Activated effector memory CD4-positive, alpha-beta T cell treated with Interleukin-2 at 50 U/mL for 16 hours (primary cell): ENCODE measurements around the gene GABRR3.

Experiments used
- DNase-seq: peaks from one replicate; pipeline ENCODE4 v3.0.0-alpha.2; 2020

The GABRR3 gene

DNA sequence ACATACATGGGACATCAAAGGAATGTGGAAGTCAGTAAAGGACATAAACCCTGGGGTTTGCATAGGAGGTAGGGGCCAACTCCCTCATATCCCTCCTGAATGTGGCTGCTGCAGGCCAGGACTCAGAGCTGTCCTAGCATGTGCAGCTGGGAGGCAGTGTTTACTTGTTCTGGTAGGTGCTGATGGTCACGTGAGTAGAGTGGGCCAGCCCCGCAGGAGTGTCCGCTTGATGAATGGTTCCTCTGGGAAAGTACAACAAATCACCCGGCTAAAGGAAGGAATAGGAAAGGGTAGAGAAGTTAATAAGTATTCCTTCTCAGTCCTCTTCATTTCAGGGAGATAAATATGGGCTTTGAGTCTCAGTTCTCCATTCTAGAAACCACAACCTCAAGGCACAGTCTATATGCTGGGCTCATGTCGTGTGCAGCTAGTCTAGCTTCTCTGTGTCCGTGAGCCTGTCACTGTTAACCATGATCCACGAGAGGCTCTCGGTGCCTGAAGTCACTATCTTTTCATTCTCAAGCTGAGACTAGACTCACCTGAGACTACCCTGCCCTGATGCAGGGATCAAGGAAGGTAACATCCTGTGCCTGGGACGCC is 80.8 kb downstream of the GABRR3 start:
- no peak for DNase-seq

DNA sequence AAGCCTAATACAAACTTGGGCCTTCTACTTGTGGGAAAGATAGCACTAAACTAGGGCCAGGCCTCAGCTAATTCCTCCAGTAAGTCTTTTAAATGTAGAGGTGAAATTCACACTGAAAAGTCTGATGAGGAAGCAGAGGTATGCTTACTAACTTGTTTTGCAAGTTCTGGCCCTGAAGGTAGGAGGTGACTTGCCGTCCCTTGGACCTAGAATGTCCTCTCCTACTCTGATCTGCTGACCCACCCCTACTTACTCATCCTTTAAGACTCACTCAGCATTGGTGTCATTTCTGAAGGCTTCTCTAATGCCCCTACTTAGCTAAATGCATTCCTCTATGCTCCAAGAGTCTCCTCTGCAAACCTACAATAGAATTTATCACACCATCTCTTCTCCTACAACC is 82.2 kb downstream of the GABRR3 start:
- DNase-seq = no peak

DNA sequence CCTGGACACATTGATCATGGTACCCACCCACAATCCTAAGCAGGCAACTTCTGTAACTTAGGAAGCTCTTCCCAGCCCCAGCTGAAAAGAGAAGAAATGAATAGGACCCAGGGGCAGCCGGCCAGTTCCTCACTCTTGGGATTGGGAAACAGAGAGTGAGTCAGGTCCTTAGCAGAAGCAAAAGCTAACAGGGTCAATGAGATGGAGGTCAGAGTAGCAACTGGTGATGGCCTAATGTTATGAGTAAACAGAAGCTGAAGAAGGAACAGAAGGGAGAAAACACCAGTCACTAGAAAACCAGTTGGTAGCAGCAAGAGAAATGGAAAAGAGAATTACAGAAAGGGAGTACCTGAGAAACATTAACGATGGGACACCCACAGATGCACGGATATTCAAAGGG is 82.8 kb downstream of the GABRR3 start:
- no peak for DNase-seq

DNA sequence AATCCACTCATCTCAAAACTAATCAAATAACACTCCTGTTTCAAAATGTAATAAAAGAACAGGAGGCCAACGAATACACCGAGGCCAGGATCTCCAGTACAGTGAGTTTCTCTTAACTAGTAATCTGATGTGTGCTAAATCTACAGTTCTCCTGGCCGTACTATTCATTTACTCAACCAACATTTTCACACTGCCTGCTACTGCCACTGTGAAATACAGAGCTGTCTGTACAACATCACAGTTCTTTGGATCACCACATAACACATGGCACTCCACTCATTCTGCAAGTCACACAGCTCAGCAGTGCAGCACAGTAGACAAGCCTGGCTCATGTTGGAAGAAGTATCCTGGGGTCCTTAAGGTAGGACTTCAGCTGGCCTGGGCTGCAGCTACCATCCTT is 84.8 kb downstream of the GABRR3 start:
- no peak for DNase-seq

DNA sequence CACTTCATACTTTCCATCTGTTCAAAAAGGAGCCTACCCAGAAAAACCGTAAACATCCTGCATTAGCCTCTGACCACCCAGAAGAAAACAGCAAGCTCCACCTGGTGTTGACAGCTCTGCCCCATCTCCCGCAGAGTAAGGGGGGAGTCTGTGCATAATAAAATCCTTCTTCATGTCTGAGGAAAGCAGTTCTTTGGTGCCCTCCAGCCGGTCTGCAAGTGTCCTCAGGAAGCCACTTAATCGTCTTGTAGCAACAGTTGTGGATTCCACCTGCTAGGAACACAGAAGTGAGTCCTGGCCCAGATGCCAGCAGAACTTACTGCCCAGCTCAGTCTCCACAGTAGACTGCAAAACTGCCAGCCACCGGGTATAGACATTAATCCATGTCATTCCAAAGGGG is 85.4 kb downstream of the GABRR3 start:
- DNase-seq = no peak

DNA sequence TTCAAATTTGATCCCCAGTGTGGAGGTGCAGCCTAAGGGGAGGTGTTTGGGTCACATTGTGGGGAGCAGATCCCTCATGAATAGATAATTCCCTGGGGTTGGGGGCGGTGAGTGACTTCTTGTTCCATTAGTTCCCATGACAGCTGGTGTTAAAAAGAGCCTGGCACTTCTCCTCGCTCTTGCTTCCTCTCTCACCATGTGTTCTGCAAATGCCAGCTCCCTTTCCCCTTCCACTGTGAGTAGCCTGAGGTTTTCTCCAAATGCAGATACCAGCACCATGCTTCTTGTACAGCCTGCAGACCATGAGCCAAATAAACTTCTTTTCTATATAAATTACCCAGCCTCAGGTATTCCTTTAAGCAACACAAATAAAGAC is 86.0 kb downstream of the GABRR3 start:
- no peak for DNase-seq

DNA sequence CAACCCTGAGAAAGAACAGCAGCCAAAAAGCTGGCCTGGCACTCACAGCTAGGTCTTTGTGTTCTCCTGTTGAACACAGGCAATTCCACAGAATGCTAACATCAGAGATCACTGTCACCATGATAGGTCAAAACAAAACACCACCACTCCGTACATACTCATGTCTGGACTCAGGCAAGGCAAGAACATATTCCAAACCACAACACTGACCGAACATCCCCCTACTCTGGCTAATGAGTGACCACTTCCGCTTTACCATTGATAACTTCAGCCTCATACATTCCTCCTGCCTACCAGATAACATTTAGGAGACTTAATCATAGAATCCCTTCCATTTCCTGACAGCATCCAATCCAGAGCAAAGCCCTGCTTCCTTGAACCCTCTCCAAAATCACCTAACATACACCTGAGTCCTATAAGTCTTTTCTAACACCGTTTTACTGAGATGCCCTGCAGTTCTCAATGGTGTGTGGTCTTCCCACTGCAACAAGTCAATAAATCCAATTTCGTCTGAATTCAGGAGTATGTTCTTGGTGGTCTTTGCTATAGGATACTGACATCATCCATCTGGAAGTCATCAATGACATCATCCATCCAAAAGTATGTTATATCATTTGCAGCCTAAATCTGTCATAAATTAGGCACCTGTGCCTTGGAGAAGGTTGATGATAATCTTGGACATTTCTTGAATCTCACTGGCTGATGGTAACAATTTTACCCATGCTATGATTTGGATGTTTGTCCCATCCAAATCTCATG is 86.6 kb downstream of the GABRR3 start:
- no peak for DNase-seq

DNA sequence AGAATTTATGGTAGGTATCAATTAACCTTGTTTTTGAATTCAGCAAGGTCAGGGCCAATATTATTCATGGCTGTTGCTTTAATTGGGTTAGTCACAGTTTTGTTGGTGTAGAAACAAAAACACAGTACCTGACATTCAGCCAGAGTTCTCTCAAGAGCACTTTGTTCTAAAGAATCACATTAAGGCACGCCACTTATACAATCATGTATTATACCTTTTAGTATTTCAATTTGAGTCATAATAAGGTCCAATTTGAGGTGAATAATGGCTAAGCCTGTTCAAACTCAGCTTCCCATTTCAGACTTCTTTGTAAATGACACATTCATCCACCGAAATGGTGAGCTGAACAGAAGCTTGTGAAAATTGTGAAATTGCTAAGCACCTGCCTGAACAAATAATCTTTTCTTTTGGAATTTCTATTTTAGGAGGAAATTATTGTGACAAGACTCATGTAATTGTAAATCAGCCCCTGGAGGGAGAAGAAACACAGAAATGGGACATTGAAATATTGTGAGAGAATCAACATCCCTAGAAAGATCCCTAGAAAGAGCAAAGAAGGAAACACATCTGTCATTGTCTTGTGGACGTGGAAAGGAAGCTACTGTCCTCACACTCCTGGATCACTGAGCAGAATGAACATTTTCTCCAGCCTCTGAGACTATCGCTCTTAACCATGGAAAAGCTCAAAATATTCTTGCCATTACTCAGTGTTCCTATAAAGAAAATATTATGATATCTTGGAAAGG is 92.1 kb downstream of the GABRR3 start:
- DNase-seq = no peak

DNA sequence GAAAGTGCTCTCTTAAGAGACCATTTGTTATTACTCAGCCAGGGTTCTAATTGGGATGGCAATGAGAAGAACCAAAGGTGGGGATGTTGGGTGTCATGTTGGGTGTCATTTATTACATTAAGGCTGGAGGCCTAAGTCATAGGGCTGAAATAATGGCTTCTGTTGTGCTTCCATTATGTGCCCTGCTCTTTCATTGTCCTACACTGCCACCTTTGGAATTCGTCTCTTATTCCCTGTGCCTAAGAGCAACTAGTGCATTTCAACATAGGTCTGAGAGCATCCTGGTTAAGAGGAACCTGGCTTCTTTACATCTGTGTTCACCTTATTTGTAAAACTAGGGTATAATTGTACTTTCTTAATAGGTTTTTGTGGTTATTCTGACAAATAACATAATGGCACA is 95.1 kb downstream of the GABRR3 start:
- no peak for DNase-seq

DNA sequence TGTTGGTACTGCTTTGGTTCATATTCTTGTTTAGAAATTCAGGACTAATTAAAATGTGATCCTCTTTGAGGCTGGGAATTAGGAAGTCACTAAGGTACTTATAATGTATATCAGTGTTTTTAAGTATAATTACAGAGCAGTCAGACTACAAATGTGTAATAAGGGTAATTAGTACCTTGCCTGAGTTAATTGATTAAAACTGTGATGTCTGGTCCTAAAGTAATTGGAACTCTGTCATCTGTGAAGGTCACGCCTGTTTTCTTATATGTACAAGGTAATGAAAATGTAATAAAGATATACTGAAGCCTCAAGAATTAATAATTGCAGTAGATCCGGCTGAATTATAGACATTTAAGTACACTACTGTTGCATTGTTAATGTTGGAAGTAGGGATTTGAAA is 95.7 kb downstream of the GABRR3 start:
- DNase-seq = no peak

DNA sequence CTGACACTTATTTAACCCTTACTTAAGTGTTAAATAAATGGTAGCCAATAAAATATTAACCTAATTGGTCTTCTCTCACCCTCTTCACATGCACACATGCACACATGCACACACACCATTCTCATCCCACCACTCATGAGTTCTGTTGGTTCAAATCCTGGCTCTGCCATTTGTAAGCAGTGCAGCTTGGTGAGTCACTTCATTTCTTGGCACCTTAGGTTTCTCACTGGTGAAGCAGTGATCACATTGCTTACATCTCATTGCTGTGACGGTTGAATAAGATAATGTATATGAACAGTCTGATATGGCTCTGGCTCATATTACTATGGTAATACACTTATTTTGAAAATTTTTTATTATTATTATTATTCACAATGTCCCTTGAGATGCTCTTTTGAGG is 96.7 kb downstream of the GABRR3 start:
- DNase-seq = no peak

DNA sequence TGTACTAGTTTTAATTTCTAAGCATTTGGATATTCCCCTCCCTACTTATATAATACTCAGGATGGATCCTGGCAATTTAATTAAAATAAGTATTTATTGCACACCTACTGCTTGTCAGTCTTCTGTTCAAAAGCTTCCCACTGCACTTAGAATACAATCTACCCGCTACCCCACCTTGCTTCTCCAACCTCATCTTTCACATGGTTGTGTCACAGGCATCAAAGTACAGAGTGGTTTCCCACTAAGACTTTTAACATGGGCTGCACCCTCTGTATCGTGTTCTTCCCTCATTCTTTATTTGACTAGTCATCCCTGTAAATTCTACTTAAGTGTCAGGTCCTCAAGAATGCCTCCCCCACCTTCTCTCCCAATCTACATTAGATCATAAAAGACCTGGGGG is 97.9 kb downstream of the GABRR3 start:
- DNase-seq = no peak

DNA sequence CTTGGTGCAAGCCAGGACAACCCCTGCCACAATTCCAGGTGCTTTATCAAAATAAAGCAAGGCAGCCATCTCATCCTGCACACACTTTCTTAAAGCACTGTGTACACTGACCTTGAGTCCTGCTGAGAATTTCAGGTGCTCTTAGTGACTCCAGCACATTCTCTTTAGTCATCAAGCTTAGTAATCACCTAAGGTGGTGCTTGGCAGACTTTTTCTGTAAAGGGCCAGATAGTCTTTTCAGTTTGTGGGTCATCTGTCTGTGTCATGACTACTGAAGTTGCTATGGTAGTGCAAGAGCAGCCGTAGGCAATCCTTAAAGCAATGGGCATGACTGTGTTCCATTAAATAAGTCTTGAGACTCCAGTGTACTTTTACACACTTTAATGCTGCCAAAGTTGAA is 99.3 kb downstream of the GABRR3 start:
- DNase-seq = no peak
